ENCODE data around the gene GXYLT2.

GXYLT2 gene

GRCh38 chr3:72887705-72888545, at the start of gene GXYLT2:
Gene GXYLT2 (plus strand): TSS chr3:72888046. CDS start chr3:72888234, 188 bp downstream.
- DNase-seq: peak; percentile 61

GRCh38 chr3:72839057-72839456, 48.8 kb upstream of the GXYLT2 start:
- peak; percentile 82 for DNase-seq

- DNase-seq: no peak
Measured at GRCh38 chr3:72844436-72844993, 43.3 kb upstream of the GXYLT2 start.

- DNase-seq: no peak
Measured at GRCh38 chr3:72846166-72846565, 41.7 kb upstream of the GXYLT2 start.

GRCh38 chr3:72847282-72847681, 40.6 kb upstream of the GXYLT2 start:
- DNase-seq: peak; percentile 31

GRCh38 chr3:72847751-72848702, 39.8 kb upstream of the GXYLT2 start, which contains the start of gene SHQ1:
Gene SHQ1 (minus strand): TSS chr3:72848445. CDS start chr3:72848340, 105 bp downstream.
- DNase-seq: peak; percentile 99

GRCh38 chr3:72848703-72849081, 39.2 kb upstream of the GXYLT2 start:
- peak; percentile 86 for DNase-seq

- DNase-seq: no peak
Measured at GRCh38 chr3:72855001-72855400, 32.8 kb upstream of the GXYLT2 start.

- DNase-seq: no peak
Measured at GRCh38 chr3:72860053-72860452, 27.8 kb upstream of the GXYLT2 start.

GRCh38 chr3:72860846-72861245, 27.0 kb upstream of the GXYLT2 start:
- DNase-seq: no peak

- DNase-seq: no peak
Measured at GRCh38 chr3:72862314-72863090, 25.3 kb upstream of the GXYLT2 start.

GRCh38 chr3:72872183-72872582, 15.7 kb upstream of the GXYLT2 start:
- DNase-seq: no peak

- no peak for DNase-seq
Measured at GRCh38 chr3:72887343-72887704, 522 bp upstream of the GXYLT2 start.

GRCh38 chr3:72888546-72889309, 882 bp downstream of the GXYLT2 start:
- DNase-seq: no peak

- DNase-seq: no peak
Measured at GRCh38 chr3:72889310-72890165, 1.7 kb downstream of the GXYLT2 start.

- no peak for DNase-seq
Measured at GRCh38 chr3:72890166-72890925, 2.5 kb downstream of the GXYLT2 start.

- DNase-seq: no peak
Measured at GRCh38 chr3:72891053-72891855, 3.4 kb downstream of the GXYLT2 start.

- DNase-seq: no peak
Measured at GRCh38 chr3:72892081-72892775, 4.4 kb downstream of the GXYLT2 start.

Measured in hematopoietic multipotent progenitor cell treated with erythropoietin and hydrocortisone succinate and interleukin-3 and kit ligand, for 6 days (in vitro differentiated cells).